IPS-18a (cell line): Measurements from ENCODE around the gene OR11L1.
A peak's percentile ranks its signal among the peaks of the same experiment; 100 is the strongest.

Source experiments
- H3K27ac ChIP-seq: one replicate; pipeline ENCODE4 v1.5.1; 2013; ENCODE audit warnings: low read length
- H3K27me3 ChIP-seq: one replicate; pipeline ENCODE4 v1.6.1; 2013; ENCODE audit warnings: mild to moderate bottlenecking, low read length; ENCODE audit not compliant: control insufficient read depth, insufficient read depth
- H3K36me3 ChIP-seq: one replicate; pipeline ENCODE4 v1.6.1; 2013; ENCODE audit warnings: low read depth, low read length; ENCODE audit not compliant: control insufficient read depth
- H3K4me1 ChIP-seq: one replicate; pipeline ENCODE4 v1.6.1; 2013; ENCODE audit warnings: low read depth, low read length; ENCODE audit not compliant: control insufficient read depth
- H3K4me3 ChIP-seq: one replicate; pipeline ENCODE4 v1.5.1; 2013; ENCODE audit warnings: low read length
- H3K9ac ChIP-seq: one replicate; pipeline ENCODE4 v1.6.1; 2013; ENCODE audit warnings: mild to moderate bottlenecking, low read length, moderate library complexity
- H3K9me3 ChIP-seq: one replicate; pipeline ENCODE4 v1.6.1; 2013; ENCODE audit warnings: low read depth, low read length; ENCODE audit not compliant: control insufficient read depth

Gene OR11L1, protein sequence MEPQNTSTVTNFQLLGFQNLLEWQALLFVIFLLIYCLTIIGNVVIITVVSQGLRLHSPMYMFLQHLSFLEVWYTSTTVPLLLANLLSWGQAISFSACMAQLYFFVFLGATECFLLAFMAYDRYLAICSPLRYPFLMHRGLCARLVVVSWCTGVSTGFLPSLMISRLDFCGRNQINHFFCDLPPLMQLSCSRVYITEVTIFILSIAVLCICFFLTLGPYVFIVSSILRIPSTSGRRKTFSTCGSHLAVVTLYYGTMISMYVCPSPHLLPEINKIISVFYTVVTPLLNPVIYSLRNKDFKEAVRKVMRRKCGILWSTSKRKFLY

GRCh38 chr1:247841796-247842195 is at the start of gene OR11L1:
OR11L1 (minus strand) TSS chr1:247841896; CDS start chr1:247841896, 0 bp downstream.
- H3K4me3 ChIP-seq = no peak within 1 kb of the TSS
- H3K4me1 ChIP-seq = peaks cover 5% of the 10 kb centered on the region
- H3K27ac ChIP-seq = no peak within 1 kb of the TSS
- H3K9me3 ChIP-seq = peaks cover 9% of the 10 kb centered on the region
- H3K36me3 ChIP-seq = no peaks in the 10 kb centered on the region
- H3K27me3 ChIP-seq = no peaks in the 10 kb centered on the region
- no peak within 1 kb of the TSS for H3K9ac ChIP-seq

DNA sequence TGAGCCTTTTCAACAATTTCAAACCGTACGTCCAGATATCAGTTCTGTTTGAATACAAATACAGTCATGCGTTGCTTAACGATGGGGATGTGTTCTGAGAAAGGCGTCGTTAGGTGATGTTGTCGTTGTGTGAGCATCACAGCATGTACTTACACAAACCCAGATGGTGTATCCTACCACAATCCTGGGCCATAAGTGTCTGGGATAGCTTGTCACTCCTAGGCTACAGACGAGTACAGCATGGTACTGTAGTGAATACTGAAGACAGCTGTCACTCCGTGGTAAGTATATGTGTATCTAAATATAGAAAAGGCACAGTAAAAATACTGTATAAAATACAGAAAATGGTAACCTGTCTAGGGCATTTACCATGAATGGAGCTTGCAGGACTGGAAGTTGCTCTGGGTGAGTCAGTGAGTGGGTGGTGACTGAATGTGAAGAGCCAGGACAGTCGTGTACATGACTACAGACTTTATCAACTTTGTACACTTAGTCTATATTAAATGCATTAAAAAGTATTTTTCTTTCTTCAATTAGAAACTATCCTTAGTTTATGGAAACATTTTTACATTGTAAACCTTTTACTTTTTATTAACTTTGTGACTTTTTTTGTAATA is 43.2 kb upstream of the OR11L1 start:
- Histone ChIP-seq H3K4me3 (no peak overlapping the region), H3K27me3 (no peaks in the 10 kb centered on the region)

GRCh38 chr1:247883346-247883745 is 41.6 kb upstream of the OR11L1 start:
- no peak overlapping the region for H3K9ac ChIP-seq
- H3K36me3 ChIP-seq = no peaks in the 10 kb centered on the region
- H3K27me3 ChIP-seq = no peaks in the 10 kb centered on the region
- peaks cover 16% of the 10 kb centered on the region for H3K9me3 ChIP-seq
- H3K27ac ChIP-seq = no peak overlapping the region
- no peak overlapping the region for H3K4me3 ChIP-seq
- H3K4me1 ChIP-seq = no peaks in the 10 kb centered on the region

More for the DNA sequence above, 43.2 kb upstream of the OR11L1 start:
- H3K9ac ChIP-seq = no peak overlapping the region
- no peaks in the 10 kb centered on the region for H3K4me1 ChIP-seq
- H3K36me3 ChIP-seq = no peaks in the 10 kb centered on the region
- no peak overlapping the region for H3K27ac ChIP-seq
- H3K9me3 ChIP-seq = peaks cover 13% of the 10 kb centered on the region

- H3K27me3 ChIP-seq = no peaks in the 10 kb centered on the region
- H3K9ac ChIP-seq = no peak overlapping the region
- H3K4me3 ChIP-seq = no peak overlapping the region
- H3K36me3 ChIP-seq = no peaks in the 10 kb centered on the region
- peaks cover 22% of the 10 kb centered on the region for H3K9me3 ChIP-seq
- H3K4me1 ChIP-seq = no peaks in the 10 kb centered on the region
- no peak overlapping the region for H3K27ac ChIP-seq
Observed at GRCh38 chr1:247865416-247865815, 23.7 kb upstream of the OR11L1 start.

DNA sequence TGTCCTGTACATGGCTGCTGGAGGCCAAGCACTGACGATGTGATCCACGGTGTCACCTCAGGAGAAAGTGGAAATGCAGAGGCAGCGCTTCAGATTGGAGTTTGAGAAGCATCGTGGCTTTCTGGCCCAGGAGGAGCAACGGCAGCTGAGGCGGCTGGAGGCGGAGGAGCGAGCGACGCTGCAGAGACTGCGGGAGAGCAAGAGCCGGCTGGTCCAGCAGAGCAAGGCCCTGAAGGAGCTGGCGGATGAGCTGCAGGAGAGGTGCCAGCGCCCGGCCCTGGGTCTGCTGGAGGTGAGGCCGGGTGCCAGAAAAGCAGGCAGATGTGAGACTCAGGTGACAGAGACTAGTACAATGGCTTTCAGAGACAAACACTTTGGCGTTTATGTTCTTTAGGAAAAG is 22.9 kb upstream of the OR11L1 start:
- no peak overlapping the region for H3K9ac ChIP-seq
- H3K27me3 ChIP-seq = no peaks in the 10 kb centered on the region
- H3K9me3 ChIP-seq = peaks cover 20% of the 10 kb centered on the region
- H3K4me3 ChIP-seq = no peak overlapping the region
- H3K27ac ChIP-seq = no peak overlapping the region
- H3K36me3 ChIP-seq = no peaks in the 10 kb centered on the region
- no peaks in the 10 kb centered on the region for H3K4me1 ChIP-seq

GRCh38 chr1:247862756-247863155 is 21.1 kb upstream of the OR11L1 start:
- H3K9ac ChIP-seq = no peak overlapping the region
- H3K4me3 ChIP-seq = no peak overlapping the region

DNA sequence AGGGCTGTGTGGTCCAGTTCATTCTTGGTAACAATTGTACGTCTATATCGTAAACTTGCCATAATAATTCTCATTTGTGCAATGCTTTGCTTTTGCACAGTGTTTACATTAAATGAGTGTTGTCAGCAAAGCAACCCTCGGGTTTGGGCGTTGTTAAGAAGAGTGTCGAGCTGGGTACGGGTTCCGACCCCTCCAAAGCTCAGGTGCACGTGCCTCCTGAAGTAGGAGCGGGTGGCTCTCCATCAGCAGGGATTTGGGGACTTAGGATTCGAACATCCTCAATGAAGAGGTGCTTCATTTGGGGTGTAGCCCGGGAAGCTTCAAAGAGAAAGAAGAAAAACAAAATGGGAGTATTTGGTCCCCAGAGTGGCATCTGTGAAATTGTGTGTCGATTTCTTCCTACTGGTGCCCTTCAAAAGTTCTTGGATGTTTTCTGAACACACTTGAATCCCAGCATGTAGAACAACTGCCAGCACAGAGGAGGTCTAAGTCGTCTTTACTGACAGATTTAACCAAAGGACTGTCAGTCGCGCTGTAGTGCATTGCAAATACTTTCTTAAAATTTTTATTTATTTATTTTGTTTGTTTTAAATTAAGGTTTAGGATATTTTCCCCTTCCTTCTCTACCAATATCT is 16.4 kb upstream of the OR11L1 start:
- Histone ChIP-seq H3K9ac (no peak overlapping the region), H3K27ac (no peak overlapping the region), H3K9me3 (peaks cover 15% of the 10 kb centered on the region), H3K27me3 (peaks cover 13% of the 10 kb centered on the region), H3K4me1 (no peaks in the 10 kb centered on the region), H3K4me3 (peak overlapping the region; percentile 52), H3K36me3 (no peaks in the 10 kb centered on the region)

More at GRCh38 chr1:247862756-247863155, 21.1 kb upstream of the OR11L1 start:
- peaks cover 6% of the 10 kb centered on the region for H3K27me3 ChIP-seq
- H3K27ac ChIP-seq = no peak overlapping the region
- H3K4me1 ChIP-seq = no peaks in the 10 kb centered on the region
- H3K9me3 ChIP-seq = peaks cover 19% of the 10 kb centered on the region
- no peaks in the 10 kb centered on the region for H3K36me3 ChIP-seq

DNA sequence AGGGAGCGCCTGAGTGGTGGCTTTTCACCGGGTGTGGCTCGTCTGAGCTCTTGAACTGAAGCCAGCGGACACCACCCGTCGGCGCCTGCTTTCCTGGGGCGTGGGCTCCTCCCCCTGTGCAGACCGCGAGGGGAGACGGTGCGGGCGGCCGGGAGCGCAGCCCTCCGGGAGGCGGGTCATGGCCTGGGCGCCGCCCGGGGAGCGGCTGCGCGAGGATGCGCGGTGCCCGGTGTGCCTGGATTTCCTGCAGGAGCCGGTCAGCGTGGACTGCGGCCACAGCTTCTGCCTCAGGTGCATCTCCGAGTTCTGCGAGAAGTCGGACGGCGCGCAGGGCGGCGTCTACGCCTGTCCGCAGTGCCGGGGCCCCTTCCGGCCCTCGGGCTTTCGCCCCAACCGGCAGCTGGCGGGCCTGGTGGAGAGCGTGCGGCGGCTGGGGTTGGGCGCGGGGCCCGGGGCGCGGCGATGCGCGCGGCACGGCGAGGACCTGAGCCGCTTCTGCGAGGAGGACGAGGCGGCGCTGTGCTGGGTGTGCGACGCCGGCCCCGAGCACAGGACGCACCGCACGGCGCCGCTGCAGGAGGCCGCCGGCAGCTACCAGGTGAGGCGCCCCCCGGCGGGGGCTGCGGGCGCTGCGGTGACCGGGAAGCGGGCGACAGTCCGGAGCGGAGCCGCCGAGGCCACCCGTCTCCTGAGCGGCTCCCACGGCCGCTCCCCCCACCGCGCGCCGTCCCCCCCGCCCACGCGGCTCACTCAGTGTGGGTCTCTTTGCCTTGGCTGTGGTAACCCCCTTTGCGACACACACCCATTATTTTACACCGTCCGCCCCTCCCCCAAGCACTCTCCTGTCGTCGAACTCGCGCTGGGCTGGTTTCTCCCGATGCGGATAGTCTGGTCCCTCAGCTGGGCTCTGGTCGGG is 15.6 kb upstream of the OR11L1 start, which contains the start of gene TRIM58:
Gene TRIM58, plus strand, starts transcription at position 119 of the 916 bp plus-strand sequence. Its CDS starts 60 bp downstream, at position 179.
- peaks cover 13% of the 10 kb centered on the region for H3K27me3 ChIP-seq
- H3K36me3 ChIP-seq = no peaks in the 10 kb centered on the region
- H3K4me3 ChIP-seq = peak within 1 kb of the TSS; percentile 52
- H3K9ac ChIP-seq = no peak within 1 kb of the TSS
- no peaks in the 10 kb centered on the region for H3K4me1 ChIP-seq
- no peak within 1 kb of the TSS for H3K27ac ChIP-seq
- H3K9me3 ChIP-seq = peaks cover 10% of the 10 kb centered on the region

GRCh38 chr1:247855911-247856310 is 14.2 kb upstream of the OR11L1 start:
- Histone ChIP-seq H3K27ac (no peak overlapping the region), H3K4me1 (no peaks in the 10 kb centered on the region), H3K9me3 (peaks cover 10% of the 10 kb centered on the region), H3K9ac (no peak overlapping the region), H3K4me3 (no peak overlapping the region), H3K36me3 (no peaks in the 10 kb centered on the region), H3K27me3 (peaks cover 13% of the 10 kb centered on the region)

DNA sequence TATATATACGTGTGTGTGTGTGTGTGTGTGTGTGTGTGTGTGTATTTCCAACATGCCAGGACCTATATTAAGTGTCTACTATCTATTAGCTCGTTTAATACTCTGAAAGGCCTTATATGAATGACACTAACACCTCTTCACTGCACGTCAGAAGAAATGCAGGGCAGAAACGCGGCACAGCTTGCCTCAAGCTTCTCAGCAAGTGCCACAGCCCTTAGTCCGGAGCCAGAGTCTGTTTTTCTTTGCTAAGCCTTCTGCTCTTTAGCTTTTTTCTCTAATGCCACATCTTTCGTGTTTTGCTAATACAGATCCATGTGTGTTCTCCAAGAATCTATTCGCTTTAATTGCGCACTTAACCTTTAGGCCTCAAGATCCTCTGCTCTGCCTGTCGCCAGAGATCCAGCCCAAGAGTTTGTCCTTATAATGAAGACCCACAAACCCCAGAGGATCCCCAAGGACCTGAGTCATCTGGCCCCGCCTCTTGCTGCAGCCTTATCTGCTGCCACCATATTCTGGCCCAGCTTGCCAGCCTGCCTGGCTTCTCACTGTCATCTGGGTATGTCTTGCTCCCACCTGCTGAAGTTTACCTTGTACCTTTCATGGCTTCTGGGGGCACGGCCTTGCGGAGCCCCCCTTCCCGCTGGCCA is 13.3 kb upstream of the OR11L1 start:
- Histone ChIP-seq H3K27ac (no peak overlapping the region), H3K9me3 (peaks cover 10% of the 10 kb centered on the region), H3K4me1 (no peaks in the 10 kb centered on the region), H3K4me3 (no peak overlapping the region), H3K36me3 (no peaks in the 10 kb centered on the region), H3K27me3 (peaks cover 13% of the 10 kb centered on the region), H3K9ac (no peak overlapping the region)
